IMR-90 (cell line): Measurements from ENCODE around the gene SURF2. TPM values are rescaled to one million over a fixed set of nuclear protein-coding genes. Genes with fewer than 3 reads are reported as not detected.

Source experiments
- ATAC-seq: fragments of 200-7000 bp; cut with Tn5 transposase; 2 replicates; pipeline ENCODE4 v1.9.1; 2020; ENCODE audit warnings: low read depth, mild to moderate bottlenecking, moderate library complexity
- BruUV-seq: library from RNA; stranded (reverse); fragments of 400-500 nt; replicated peaks from 2 replicates; lab custom pipeline; 2021; lab: Mats Ljungman, UMichigan
- CTCF ChIA-PET: fragments of 300-600 bp; formaldehyde crosslinking; extraction: SDS; loops from one replicate; lab custom pipeline; 2021; ENCODE audit warnings: antibody characterized with exemption; lab: Yijun Ruan, JAX
- POLR2A ChIA-PET: fragments of 300-600 bp; sonication (Branson Sonifier 250); formaldehyde crosslinking; loops from one replicate; lab custom pipeline; 2022; ENCODE audit warnings: antibody characterized with exemption; ENCODE audit not compliant: unreplicated experiment; lab: Charles Lee
- DNase-seq: peaks from one replicate; pipeline ENCODE4 v3.0.0; 2013
- H2AFZ ChIP-seq: replicated peaks from 2 replicates; pipeline ENCODE3; 2013; ENCODE audit warnings: low read length, mild to moderate bottlenecking; ENCODE audit not compliant: poor library complexity
- H2AK5ac ChIP-seq: 2 replicates; pipeline ENCODE4 v1.6.1; 2013; ENCODE audit warnings: low read depth, low read length, inconsistent platforms
- H2AK9ac ChIP-seq: replicated peaks from 2 replicates; pipeline ENCODE3; 2013; ENCODE audit warnings: mild to moderate bottlenecking, low read depth, low read length, moderate library complexity; ENCODE audit not compliant: poor library complexity
- H2BK120ac ChIP-seq: 2 replicates; pipeline ENCODE4 v1.6.1; 2013; ENCODE audit warnings: low read depth, low read length, inconsistent platforms
- H2BK15ac ChIP-seq: 3 replicates; pipeline ENCODE4 v1.6.1; 2013; ENCODE audit warnings: low read depth, low read length, inconsistent platforms
- H2BK20ac ChIP-seq: 2 replicates; pipeline ENCODE4 v1.6.1; 2013; ENCODE audit warnings: low read depth, mild to moderate bottlenecking, inconsistent platforms, low read length, moderate library complexity
- H2BK5ac ChIP-seq: 2 replicates; pipeline ENCODE4 v1.6.1; 2013; ENCODE audit warnings: mild to moderate bottlenecking, low read depth, low read length, inconsistent platforms; ENCODE audit not compliant: poor library complexity, severe bottlenecking
- H3K14ac ChIP-seq: replicated peaks from 2 replicates; pipeline ENCODE4 v1.6.1; 2013; ENCODE audit warnings: low read depth, low read length, inconsistent platforms
- H3K18ac ChIP-seq: 2 replicates; pipeline ENCODE4 v1.6.1; 2013; ENCODE audit warnings: low read depth, low read length, control low read depth
- H3K23ac ChIP-seq: 2 replicates; pipeline ENCODE4 v1.6.1; 2013; ENCODE audit warnings: low read depth, low read length, inconsistent platforms
- H3K27ac ChIP-seq: 2 replicates; pipeline ENCODE4 v1.5.1; 2013; ENCODE audit warnings: mild to moderate bottlenecking, control low read depth, low read length; ENCODE audit not compliant: insufficient read depth
- H3K27me3 ChIP-seq: 2 replicates; pipeline ENCODE4 v1.6.1; 2013; ENCODE audit warnings: low read length; ENCODE audit not compliant: control insufficient read depth, insufficient read depth
- H3K36me3 ChIP-seq: 2 replicates; pipeline ENCODE4 v1.6.1; 2013; ENCODE audit warnings: low read length, mixed read lengths; ENCODE audit not compliant: control insufficient read depth, insufficient read depth
- H3K4ac ChIP-seq: 2 replicates; pipeline ENCODE4 v1.6.1; 2013; ENCODE audit warnings: low read depth, low read length, inconsistent platforms
- H3K4me1 ChIP-seq: 2 replicates; pipeline ENCODE4 v1.6.1; 2013; ENCODE audit warnings: low read length, mixed read lengths; ENCODE audit not compliant: control insufficient read depth, insufficient read depth
- H3K4me2 ChIP-seq: 2 replicates; pipeline ENCODE4 v1.6.1; 2013; ENCODE audit warnings: low read depth, mild to moderate bottlenecking, control low read depth, low read length, moderate library complexity
- H3K4me3 ChIP-seq: 2 replicates; pipeline ENCODE4 v1.5.1; 2013; ENCODE audit warnings: low read depth, mild to moderate bottlenecking, control low read depth, low read length, moderate library complexity; ENCODE audit not compliant: insufficient read depth
- H3K56ac ChIP-seq: 2 replicates; pipeline ENCODE4 v1.6.1; 2013; ENCODE audit warnings: low read length, inconsistent platforms; ENCODE audit not compliant: insufficient read depth; ENCODE audit errors: extremely low read depth
- H3K79me1 ChIP-seq, 2 experiments: 2 replicates each; pipeline ENCODE4 v1.6.1; 2013; ENCODE audit warnings: low read length in 2 of 2, inconsistent platforms in 1 of 2, low read depth in 1 of 2
- H3K9ac ChIP-seq: 2 replicates; pipeline ENCODE4 v1.6.1; 2013; ENCODE audit warnings: low read depth, low read length, control low read depth
- H3K9me1 ChIP-seq: 2 replicates; pipeline ENCODE4 v1.6.1; 2013; ENCODE audit warnings: low read length, inconsistent platforms; ENCODE audit not compliant: insufficient read depth
- H3K9me3 ChIP-seq: 2 replicates; pipeline ENCODE4 v1.6.1; 2013; ENCODE audit warnings: low read length; ENCODE audit not compliant: control insufficient read depth, insufficient read depth
- H4K20me1 ChIP-seq: 2 replicates; pipeline ENCODE4 v1.6.1; 2013; ENCODE audit warnings: low read length, inconsistent platforms; ENCODE audit not compliant: insufficient read depth
- H4K5ac ChIP-seq: 2 replicates; pipeline ENCODE4 v1.6.1; 2013; ENCODE audit warnings: mild to moderate bottlenecking, low read depth, low read length, control low read depth
- H4K8ac ChIP-seq, 2 experiments: 2 replicates each; pipeline ENCODE4 v1.6.1; 2013; ENCODE audit warnings: low read depth in 2 of 2, low read length in 2 of 2, control low read depth in 1 of 2, inconsistent platforms in 1 of 2
- H4K91ac ChIP-seq: 2 replicates; pipeline ENCODE4 v1.6.1; 2013; ENCODE audit warnings: low read depth, low read length, inconsistent platforms; ENCODE audit not compliant: insufficient read depth
- BHLHE40 ChIP-seq: fragments of 150-350 bp; IDR thresholded peaks from 2 replicates; pipeline ENCODE4 v1.6.1; 2016; ENCODE audit warnings: mild to moderate bottlenecking, low read depth, low read length
- CEBPB ChIP-seq: IDR thresholded peaks from 2 replicates; pipeline ENCODE4 v1.6.1; 2012; ENCODE audit warnings: low read depth, low read length, improper control_type of control experiment
- CHD1 ChIP-seq: IDR thresholded peaks from 2 replicates; pipeline ENCODE4 v1.6.1; 2012; ENCODE audit warnings: low read depth, low read length, improper control_type of control experiment
- ELK1 ChIP-seq: fragments of 150-350 bp; IDR thresholded peaks from 2 replicates; pipeline ENCODE4 v1.6.1; 2016; ENCODE audit warnings: low read depth, mild to moderate bottlenecking, low read length, moderate library complexity, borderline replicate concordance
- FOS ChIP-seq: fragments of 150-350 bp; IDR thresholded peaks from 2 replicates; pipeline ENCODE4 v1.6.1; 2016; ENCODE audit warnings: low read depth, low read length
- MAFK ChIP-seq: IDR thresholded peaks from 2 replicates; pipeline ENCODE4 v1.6.1; 2012; ENCODE audit warnings: low read depth, low read length, improper control_type of control experiment
- MXI1 ChIP-seq: IDR thresholded peaks from 2 replicates; pipeline ENCODE4 v1.6.1; 2012; ENCODE audit warnings: low read depth, mild to moderate bottlenecking, low read length, moderate library complexity, borderline replicate concordance
- NFE2L2 ChIP-seq: fragments of 150-350 bp; IDR thresholded peaks from 2 replicates; pipeline ENCODE4 v1.6.1; 2016; ENCODE audit warnings: low read depth, mild to moderate bottlenecking, low read length
- POLR2A ChIP-seq: IDR thresholded peaks from 2 replicates; pipeline ENCODE4 v1.6.1; 2012; ENCODE audit warnings: mild to moderate bottlenecking, low read depth, low read length
- RAD21 ChIP-seq: IDR thresholded peaks from 2 replicates; pipeline ENCODE4 v1.6.1; 2012; ENCODE audit warnings: low read length, improper control_type of control experiment
- RCOR1 ChIP-seq: IDR thresholded peaks from 2 replicates; pipeline ENCODE4 v1.6.1; 2012; ENCODE audit warnings: mild to moderate bottlenecking, low read length, improper control_type of control experiment; ENCODE audit not compliant: insufficient replicate concordance
- RFX5 ChIP-seq: IDR thresholded peaks from 2 replicates; pipeline ENCODE4 v1.8.0; 2012; ENCODE audit warnings: low read depth, mild to moderate bottlenecking, low read length, moderate library complexity
- SMC3 ChIP-seq: fragments of 150-350 bp; IDR thresholded peaks from 2 replicates; pipeline ENCODE4 v1.6.1; 2016; ENCODE audit warnings: low read depth, mild to moderate bottlenecking, antibody characterized with exemption, low read length, moderate library complexity
- WGBS, 2 experiments: methylation state at CpG; one replicate each; pipeline versions ENCODE4 v1.1.5 to v1.1.7; 2013; ENCODE audit warnings: missing lambda C conversion rate in 2 of 2; ENCODE audit not compliant: insufficient read length in 1 of 2; ENCODE audit errors: extremely low coverage in 2 of 2; 5-methylcytosine and 5-hydroxymethylcytosine counted together
- dilution Hi-C: fragments of 300-500 bp; cut with HindIII; formaldehyde crosslinking; loops from one replicate; pipeline ENCODE4 v1.14.3; 2018; ENCODE audit warnings: low sequenced_read_pairs; ENCODE audit not compliant: unreplicated experiment
- in situ Hi-C: fragments of 300-500 bp; cut with MboI; formaldehyde crosslinking; loops from 3 replicates; pipeline ENCODE4 v1.14.3; 2019; ENCODE audit warnings: low sequenced_read_pairs, inconsistent platforms, mixed read lengths
- intact Hi-C: fragments of 100-400 bp; cut with micrococcal nuclease; formaldehyde crosslinking; loops from 2 replicates; pipeline ENCODE4 v1.10.0; 2022
- polyA plus RNA-seq, 3 experiments: library from polyadenylated mRNA; depleted of rRNA; stranded (reverse); fragments of >200 nt; gene quantifications; 2 replicates each; pipeline ENCODE4 v1.2.3, GENCODE V29; 2012; ENCODE audit warnings: low replicate concordance in 1 of 3
- total RNA-seq: library from RNA; depleted of rRNA; stranded (reverse); fragments of >200 nt; gene quantifications from 2 replicates; pipeline ENCODE4 v1.2.3, GENCODE V29; 2012
- TF ChIP-seq, protein P1 (sequence below): fragments of 150-350 bp; IDR thresholded peaks from 2 replicates; pipeline ENCODE4 v1.6.1; 2017; ENCODE audit warnings: mild to moderate bottlenecking, antibody characterized with exemption, low read length, low read depth

SURF2 gene
- total and polyA plus RNA-seq, 2 of the 4 experiments (the other 2 are of a cell fraction) = 9.9 to 16.3 TPM

DNA sequence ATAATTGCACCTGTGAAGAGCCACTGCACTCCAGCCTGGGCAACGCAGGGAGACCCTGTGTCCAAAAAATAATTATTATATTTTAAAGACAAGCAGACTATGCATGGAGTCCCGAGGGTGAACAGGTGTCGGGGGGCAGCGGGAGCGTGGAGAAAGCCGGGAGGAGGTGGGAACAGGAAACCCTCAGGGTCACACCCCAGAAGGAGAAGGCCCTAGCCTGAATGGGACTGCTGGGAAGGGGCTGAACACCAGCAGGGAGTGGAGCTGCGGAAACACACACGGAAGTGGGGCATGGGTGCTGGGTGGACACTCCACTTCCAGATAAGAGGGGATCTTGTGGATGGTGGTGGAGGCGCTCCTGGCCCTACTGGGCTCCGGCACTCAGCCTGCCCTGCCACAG lies 33.1 kb upstream of the SURF2 start:
- H3K36me3 ChIP-seq = no peaks in the 10 kb centered on the region
- no peak overlapping the region for H3K4ac ChIP-seq
- H3K56ac ChIP-seq = no peak overlapping the region
- no peak overlapping the region for H3K9ac ChIP-seq
- no peaks in the 10 kb centered on the region for H3K4me1 ChIP-seq
- no peak for TF ChIP-seq NFE2L2
- no peak for TF ChIP-seq RCOR1
- no peak for TF ChIP-seq POLR2A
- TF ChIP-seq, protein P1, sequence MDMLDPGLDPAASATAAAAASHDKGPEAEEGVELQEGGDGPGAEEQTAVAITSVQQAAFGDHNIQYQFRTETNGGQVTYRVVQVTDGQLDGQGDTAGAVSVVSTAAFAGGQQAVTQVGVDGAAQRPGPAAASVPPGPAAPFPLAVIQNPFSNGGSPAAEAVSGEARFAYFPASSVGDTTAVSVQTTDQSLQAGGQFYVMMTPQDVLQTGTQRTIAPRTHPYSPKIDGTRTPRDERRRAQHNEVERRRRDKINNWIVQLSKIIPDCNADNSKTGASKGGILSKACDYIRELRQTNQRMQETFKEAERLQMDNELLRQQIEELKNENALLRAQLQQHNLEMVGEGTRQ = no peak
- TF ChIP-seq MAFK = no peak
- no peak for TF ChIP-seq ELK1
- no peak for TF ChIP-seq CEBPB
- TF ChIP-seq CHD1 = no peak
- TF ChIP-seq FOS = no peak
- TF ChIP-seq MXI1 = no peak
- no peak for TF ChIP-seq RAD21
- no peak for TF ChIP-seq BHLHE40
- no peak for TF ChIP-seq SMC3
- no peak for TF ChIP-seq RFX5
- DNase-seq = no peak
- no peak overlapping the region for H3K23ac ChIP-seq
- CTCF ChIA-PET = no interaction called here
- no peak overlapping the region for H3K27ac ChIP-seq
- H3K4me3 ChIP-seq = no peak overlapping the region
- H2BK120ac ChIP-seq = no peak overlapping the region
- intact Hi-C loops (no loop called here), in situ Hi-C loops (no loop called here), dilution Hi-C loops (no loop called here)
- no peak overlapping the region for H2AK5ac ChIP-seq
- no peak overlapping the region for H4K8ac ChIP-seq
- no peak overlapping the region for H2BK20ac ChIP-seq
- no TSS peak for BruUV-seq
- no peaks in the 10 kb centered on the region for H3K9me3 ChIP-seq
- no peaks in the 10 kb centered on the region for H3K9me1 ChIP-seq
- H3K4me2 ChIP-seq = no peak overlapping the region
- H2BK15ac ChIP-seq = no peak overlapping the region
- no peak overlapping the region for H2BK5ac ChIP-seq
- no peak overlapping the region for H2AK9ac ChIP-seq
- no peak overlapping the region for H2AFZ ChIP-seq
- ATAC-seq = no peak
- H3K18ac ChIP-seq = no peak overlapping the region
- 93% methylated on average over 5 of the region's 10 CpGs; no CpG with 5 or more reads in 1 of the 2 experiments for WGBS, 2 experiments
- no peaks in the 10 kb centered on the region for H3K79me1 ChIP-seq
- H4K5ac ChIP-seq = no peak overlapping the region
- POLR2A ChIA-PET = no interaction called here
- no peak overlapping the region for H3K14ac ChIP-seq
- no peaks in the 10 kb centered on the region for H4K20me1 ChIP-seq
- H3K27me3 ChIP-seq = peaks cover 21% of the 10 kb centered on the region
- H4K91ac ChIP-seq = no peak overlapping the region
